HUES64 (cell line): ENCODE data around the gene OCIAD1. TPM values are rescaled to one million over a fixed set of nuclear protein-coding genes. Genes with fewer than 3 reads are reported as not detected.

ENCODE experiments used
- H3K27ac ChIP-seq: 2 replicates; pipeline ENCODE4 v1.7.0; 2013; ENCODE audit warnings: low read depth, low read length, inconsistent platforms
- H3K27me3 ChIP-seq: 2 replicates; pipeline ENCODE4 v1.6.1; 2013; ENCODE audit warnings: mild to moderate bottlenecking, low read length; ENCODE audit not compliant: insufficient read depth
- H3K36me3 ChIP-seq: 2 replicates; pipeline ENCODE4 v1.6.1; 2013; ENCODE audit warnings: mild to moderate bottlenecking, low read length; ENCODE audit not compliant: insufficient read depth
- H3K4me1 ChIP-seq: 2 replicates; pipeline ENCODE4 v1.6.1; 2013; ENCODE audit warnings: mild to moderate bottlenecking, low read length, moderate library complexity; ENCODE audit not compliant: insufficient read depth
- H3K4me3 ChIP-seq: 2 replicates; pipeline ENCODE4 v1.5.1; 2013; ENCODE audit warnings: mild to moderate bottlenecking, low read length, moderate library complexity
- H3K9ac ChIP-seq: 2 replicates; pipeline ENCODE4 v1.6.1; 2013; ENCODE audit warnings: mild to moderate bottlenecking, low read depth, low read length
- H3K9me3 ChIP-seq: 2 replicates; pipeline ENCODE4 v1.6.1; 2013; ENCODE audit warnings: low read depth, low read length; ENCODE audit not compliant: insufficient read depth
- WGBS: fragments of 150-250, 120-280 bp; methylation state at CpG from one replicate; pipeline ENCODE4 v1.1.7; 2013; ENCODE audit warnings: missing lambda C conversion rate; 5-methylcytosine and 5-hydroxymethylcytosine counted together
- polyA plus RNA-seq, 2 experiments: library from polyadenylated mRNA; stranded (reverse); fragments of 50-300 nt; gene quantifications; one replicate each; pipeline ENCODE4 v1.2.3, GENCODE V29; 2013

The OCIAD1 gene, protein sequence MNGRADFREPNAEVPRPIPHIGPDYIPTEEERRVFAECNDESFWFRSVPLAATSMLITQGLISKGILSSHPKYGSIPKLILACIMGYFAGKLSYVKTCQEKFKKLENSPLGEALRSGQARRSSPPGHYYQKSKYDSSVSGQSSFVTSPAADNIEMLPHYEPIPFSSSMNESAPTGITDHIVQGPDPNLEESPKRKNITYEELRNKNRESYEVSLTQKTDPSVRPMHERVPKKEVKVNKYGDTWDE
- 119 TPM for polyA plus RNA-seq (2013, experiment 1 of 2)
- 126 TPM for polyA plus RNA-seq (2013, experiment 2 of 2)

DNA sequence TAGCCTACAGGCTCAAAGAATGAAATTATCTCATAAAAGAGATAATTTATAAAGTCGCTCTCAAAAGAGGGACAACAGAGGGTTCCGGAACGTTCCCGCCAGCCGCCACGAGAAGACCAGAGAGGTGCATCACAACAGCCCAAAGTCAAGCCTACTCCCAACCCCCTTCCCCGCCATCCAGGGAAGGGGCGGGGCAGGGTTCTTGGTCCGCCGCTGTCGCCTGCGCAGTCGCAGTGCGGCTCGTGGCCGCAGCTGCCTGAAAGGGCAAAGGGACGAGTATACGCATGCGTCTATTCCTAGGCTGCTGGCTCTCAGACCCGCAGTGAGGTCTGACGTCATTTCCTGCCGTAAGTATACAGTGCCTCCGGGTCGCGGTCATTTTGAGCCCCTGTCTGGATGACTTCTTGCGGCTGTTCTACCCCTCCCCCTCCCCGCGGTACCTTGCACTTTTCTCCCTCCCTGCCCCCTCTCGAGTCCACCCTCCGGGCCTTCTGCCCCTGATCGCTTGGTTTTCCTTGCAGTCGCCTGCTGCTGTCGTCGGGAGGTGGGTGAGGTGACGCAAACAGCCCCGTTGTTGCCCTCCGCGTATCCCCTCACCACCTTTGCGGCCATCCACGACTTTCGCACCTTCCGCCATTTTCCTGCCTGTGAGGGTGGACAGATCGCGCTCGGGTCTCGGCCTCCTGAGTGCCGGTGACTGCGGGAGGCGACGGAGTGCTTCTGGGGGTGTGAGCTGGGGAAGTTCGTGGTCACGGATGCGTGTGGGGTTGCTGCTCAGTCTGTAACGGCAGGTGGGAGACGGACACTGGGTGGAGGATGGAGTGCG is at the start of gene OCIAD1:
TSS of gene OCIAD1 (plus strand) at position 383 of the 826 bp plus-strand sequence. CDS start 1,537 bp downstream, outside the sequence.
- Histone ChIP-seq H3K9ac (peak within 1 kb of the TSS; percentile 97), H3K27me3 (no peaks in the 10 kb centered on the region), H3K36me3 (peaks cover 36% of the 10 kb centered on the region), H3K4me3 (peak within 1 kb of the TSS; percentile 93), H3K9me3 (no peaks in the 10 kb centered on the region), H3K27ac (peak within 1 kb of the TSS; percentile 99), H3K4me1 (peaks cover 13% of the 10 kb centered on the region)
- WGBS: under 1% methylated on average over 56 of the region's 56 CpGs

DNA sequence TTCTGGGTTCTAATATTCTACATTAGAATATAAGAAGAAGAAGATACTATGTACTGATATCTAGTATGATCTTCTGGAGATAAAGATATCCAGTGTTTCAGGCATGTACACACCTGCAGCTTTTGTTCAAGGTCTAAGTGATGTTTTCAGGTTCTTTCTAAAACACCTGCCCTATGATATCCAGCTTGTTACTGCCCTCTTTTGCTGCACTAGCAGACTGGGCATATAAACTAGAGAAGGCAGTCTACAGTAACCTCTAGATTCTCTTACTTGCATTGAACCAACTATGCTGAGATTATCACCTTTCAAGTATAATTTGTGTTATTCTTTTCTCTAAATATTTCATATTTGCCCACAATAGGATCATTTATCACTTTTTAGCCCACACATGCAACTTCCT is 48.9 kb upstream of the OCIAD1 start:
- Histone ChIP-seq H3K27ac (no peak overlapping the region), H3K27me3 (no peaks in the 10 kb centered on the region), H3K36me3 (no peaks in the 10 kb centered on the region), H3K4me3 (no peak overlapping the region), H3K9me3 (no peaks in the 10 kb centered on the region), H3K9ac (no peak overlapping the region), H3K4me1 (peaks cover 22% of the 10 kb centered on the region)

DNA sequence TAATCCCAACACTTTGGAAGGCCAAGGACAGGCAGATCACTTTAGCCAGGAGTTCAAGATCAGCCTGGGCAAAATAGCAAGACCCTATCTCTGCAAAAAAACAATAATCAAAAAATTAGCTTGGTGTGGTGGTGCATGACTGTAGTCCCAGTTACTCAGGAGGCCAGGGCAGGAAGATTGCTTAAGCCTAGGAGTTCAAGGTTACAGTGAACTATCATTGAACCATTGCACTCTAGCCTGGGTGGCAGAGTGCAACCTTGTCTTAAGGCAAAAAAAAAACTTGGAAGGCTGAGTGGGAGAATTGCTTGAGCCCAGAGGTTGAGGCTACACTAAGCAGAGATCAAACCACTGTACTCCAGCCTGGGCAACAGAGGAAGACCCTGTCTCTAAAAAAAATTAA is 45.6 kb upstream of the OCIAD1 start:
- Histone ChIP-seq H3K9ac (no peak overlapping the region), H3K27me3 (no peaks in the 10 kb centered on the region), H3K9me3 (no peaks in the 10 kb centered on the region), H3K4me3 (no peak overlapping the region), H3K36me3 (no peaks in the 10 kb centered on the region), H3K4me1 (peaks cover 10% of the 10 kb centered on the region; the same call in 1 of the 2 replicates), H3K27ac (no peak overlapping the region)

DNA sequence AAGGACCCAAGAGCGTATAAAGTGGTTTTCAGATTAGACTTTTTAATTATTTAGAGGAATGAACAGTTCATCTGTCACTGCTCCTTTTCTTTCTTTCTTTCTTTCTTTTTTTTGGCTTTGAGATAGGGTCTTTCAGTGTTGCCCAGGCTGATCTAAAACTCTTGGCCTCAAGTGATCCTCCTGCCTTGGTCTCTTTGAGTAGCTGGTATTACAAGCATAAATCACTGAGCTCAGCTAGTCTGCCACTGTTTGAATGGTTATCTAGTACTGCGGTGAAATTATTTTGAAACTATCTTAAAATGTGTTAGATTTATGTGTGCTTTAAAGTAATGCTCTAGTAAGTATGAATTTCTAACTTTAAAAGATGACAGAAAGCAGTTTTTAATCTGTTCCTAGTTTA is 44.3 kb upstream of the OCIAD1 start:
- 100% methylated on average over 1 of the region's 2 CpGs for WGBS
- Histone ChIP-seq H3K9ac (no peak overlapping the region), H3K27ac (no peak overlapping the region), H3K36me3 (no peaks in the 10 kb centered on the region), H3K4me1 (peaks cover 5% of the 10 kb centered on the region; the same call in 1 of the 2 replicates), H3K9me3 (no peaks in the 10 kb centered on the region), H3K27me3 (no peaks in the 10 kb centered on the region), H3K4me3 (no peak overlapping the region)

DNA sequence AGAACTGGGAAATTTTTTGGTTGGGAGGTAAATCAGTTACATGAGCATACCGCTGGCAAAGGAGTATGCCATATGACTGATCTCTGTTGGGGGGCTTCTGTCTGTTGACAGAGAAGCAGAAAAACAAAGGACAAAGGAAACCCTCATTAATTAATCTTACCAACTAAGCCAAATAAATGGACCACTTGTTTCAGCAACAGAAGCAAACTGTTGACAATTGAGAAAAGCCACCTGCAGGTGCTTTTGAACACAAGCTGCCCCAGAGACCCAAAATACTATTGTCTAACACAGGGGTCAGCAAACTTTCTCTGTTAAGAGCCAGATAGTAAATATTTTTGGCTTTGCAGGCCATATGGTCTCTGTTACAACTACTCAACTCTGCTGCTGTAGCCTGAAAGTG is 43.8 kb upstream of the OCIAD1 start:
- no peak overlapping the region for H3K27ac ChIP-seq
- no peak overlapping the region for H3K9ac ChIP-seq
- H3K4me3 ChIP-seq: no peak overlapping the region
- no peaks in the 10 kb centered on the region for H3K27me3 ChIP-seq
- WGBS: 80% methylated on average over 1 of the region's 1 CpG
- H3K36me3 ChIP-seq: no peaks in the 10 kb centered on the region
- H3K9me3 ChIP-seq: no peaks in the 10 kb centered on the region
- peaks cover 4% of the 10 kb centered on the region; the same call in 1 of the 2 replicates for H3K4me1 ChIP-seq

DNA sequence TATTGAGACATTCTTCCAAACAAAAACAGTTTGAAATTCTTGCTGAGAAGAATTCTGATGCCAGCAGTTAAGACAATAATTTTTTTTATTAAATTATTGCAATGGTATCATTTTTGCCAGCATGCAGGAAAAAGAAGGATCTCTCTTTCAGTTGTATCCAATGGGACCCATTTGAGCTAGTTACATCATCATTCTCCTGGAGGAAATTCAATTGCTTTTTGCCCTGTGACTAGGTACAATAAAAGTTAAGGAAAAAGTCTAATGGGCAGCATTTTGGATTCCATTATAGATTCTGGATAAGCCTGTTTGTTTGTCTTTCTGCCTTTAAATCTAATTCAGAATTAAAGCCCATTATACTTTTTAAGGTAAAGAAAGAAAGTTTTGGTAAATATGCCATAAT is 40.3 kb upstream of the OCIAD1 start:
- no peak overlapping the region for H3K4me3 ChIP-seq
- H3K9me3 ChIP-seq: no peaks in the 10 kb centered on the region
- no peak overlapping the region for H3K27ac ChIP-seq
- H3K27me3 ChIP-seq: no peaks in the 10 kb centered on the region
- peaks cover 4% of the 10 kb centered on the region; the same call in 1 of the 2 replicates for H3K4me1 ChIP-seq
- no peaks in the 10 kb centered on the region for H3K36me3 ChIP-seq
- H3K9ac ChIP-seq: no peak overlapping the region

DNA sequence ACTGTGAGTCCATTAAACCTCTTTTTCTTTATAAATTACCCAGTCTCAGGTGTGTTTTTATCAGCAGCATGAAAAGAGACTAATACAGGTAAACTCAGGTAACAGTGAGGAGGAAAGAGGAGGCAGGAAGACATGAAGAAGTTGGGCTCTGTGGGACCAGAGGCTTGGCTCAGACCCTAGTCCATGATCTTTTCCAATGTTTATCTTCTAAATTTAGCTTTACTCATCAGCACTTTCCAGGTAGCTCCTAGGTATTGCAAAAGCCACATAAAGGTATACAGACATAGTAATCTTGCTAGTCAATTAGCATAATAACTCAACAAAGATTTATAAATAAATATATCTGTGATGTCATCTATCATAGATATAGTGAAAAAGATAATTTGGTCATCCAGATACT is 39.6 kb upstream of the OCIAD1 start:
- Histone ChIP-seq H3K27me3 (no peaks in the 10 kb centered on the region), H3K4me1 (peaks cover 7% of the 10 kb centered on the region), H3K4me3 (no peak overlapping the region), H3K27ac (no peak overlapping the region), H3K9ac (no peak overlapping the region), H3K36me3 (no peaks in the 10 kb centered on the region), H3K9me3 (no peaks in the 10 kb centered on the region)

DNA sequence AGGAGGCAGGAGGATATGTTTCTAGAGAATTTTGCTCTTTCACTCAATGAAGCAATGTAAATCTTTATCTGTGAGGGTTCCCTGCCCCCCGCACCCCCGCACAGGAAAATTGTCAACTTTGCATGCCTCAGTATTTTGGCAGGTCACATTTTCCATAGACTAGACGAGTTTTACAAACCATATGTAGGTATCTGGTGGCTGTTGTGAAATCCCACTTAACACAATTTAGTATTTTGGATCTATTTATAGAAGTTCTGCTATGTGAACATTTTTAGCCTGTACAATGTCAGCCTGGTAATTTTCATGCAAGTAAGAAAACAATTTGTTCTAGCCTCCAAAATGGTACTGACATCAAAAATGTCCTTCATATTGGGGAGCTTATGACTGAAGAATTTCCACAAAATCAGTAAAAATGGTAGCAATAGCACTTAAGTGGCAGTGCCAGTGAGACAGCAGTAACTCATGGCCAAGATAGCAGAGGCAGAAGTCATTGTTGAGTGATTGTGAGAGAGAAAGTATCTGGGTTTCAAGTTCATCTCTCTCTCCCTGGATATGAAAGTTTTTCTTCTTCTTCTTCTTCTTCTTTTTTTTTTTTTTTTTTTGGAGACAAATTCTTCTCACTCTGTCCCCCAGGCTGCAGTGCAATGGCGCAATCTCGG is 38.4 kb upstream of the OCIAD1 start:
- Histone ChIP-seq H3K36me3 (no peaks in the 10 kb centered on the region), H3K4me1 (peaks cover 5% of the 10 kb centered on the region; the same call in 1 of the 2 replicates), H3K9ac (no peak overlapping the region), H3K27me3 (no peaks in the 10 kb centered on the region), H3K4me3 (no peak overlapping the region), H3K27ac (no peak overlapping the region), H3K9me3 (no peaks in the 10 kb centered on the region)
- 98% methylated on average over 5 of the region's 5 CpGs for WGBS

DNA sequence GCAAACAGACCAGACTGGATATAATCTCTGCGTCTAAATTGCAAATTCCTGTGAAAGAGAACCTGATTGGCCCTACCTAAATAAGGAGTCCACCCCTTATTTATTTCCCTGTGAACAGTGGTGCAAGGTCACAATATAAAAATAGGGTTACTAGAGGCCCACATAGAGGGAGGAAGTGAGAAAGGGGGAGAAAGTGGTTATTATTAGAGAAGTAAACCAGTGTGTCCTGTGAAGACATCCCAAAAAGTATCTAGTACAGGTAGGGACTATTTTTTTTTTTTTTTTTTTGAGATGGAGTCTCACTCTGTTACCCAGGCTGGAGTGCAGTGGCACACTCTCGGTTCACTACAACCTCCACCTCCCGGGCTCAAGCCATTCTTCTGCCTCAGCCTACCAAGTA is 35.8 kb upstream of the OCIAD1 start:
- no peaks in the 10 kb centered on the region for H3K36me3 ChIP-seq
- H3K27ac ChIP-seq: no peak overlapping the region
- no peak overlapping the region for H3K4me3 ChIP-seq
- no peaks in the 10 kb centered on the region for H3K27me3 ChIP-seq
- 93% methylated on average over 3 of the region's 3 CpGs for WGBS
- no peak overlapping the region for H3K9ac ChIP-seq
- peaks cover 13% of the 10 kb centered on the region for H3K4me1 ChIP-seq
- H3K9me3 ChIP-seq: no peaks in the 10 kb centered on the region

DNA sequence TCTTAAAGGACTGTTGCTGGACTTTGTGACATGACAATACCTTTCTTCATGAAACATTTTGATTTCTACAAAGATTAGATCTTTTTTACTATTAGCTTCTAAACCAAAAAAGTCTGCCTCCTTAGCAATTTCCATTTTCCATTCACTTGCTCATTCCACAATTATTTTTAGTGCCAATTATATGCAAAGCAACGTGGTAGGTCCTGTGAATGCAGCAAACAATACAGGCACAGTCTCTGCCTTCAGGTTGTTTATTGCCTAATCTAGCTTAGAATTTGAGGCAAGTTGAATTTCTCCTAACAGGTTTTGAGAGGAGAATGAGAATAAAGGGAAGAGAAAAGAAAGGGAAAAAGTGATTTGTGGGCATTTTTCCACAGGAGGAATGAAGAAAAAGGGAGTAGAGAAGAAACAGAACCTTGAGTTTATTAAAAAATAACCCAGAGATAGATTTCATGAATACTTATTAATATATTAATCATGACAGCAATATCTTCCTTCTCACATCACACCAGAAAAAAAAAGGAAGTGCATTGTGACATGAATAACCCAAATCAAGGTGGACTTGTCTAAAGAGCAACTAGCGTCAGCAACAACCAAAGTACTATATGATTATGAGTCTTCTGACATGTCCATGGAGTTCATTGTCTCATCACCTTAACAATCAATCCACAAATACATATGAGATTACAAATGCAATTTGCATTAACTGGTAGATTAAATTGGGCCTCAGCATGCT is 34.5 kb upstream of the OCIAD1 start:
- H3K27me3 ChIP-seq: no peaks in the 10 kb centered on the region
- no peaks in the 10 kb centered on the region for H3K9me3 ChIP-seq
- 92% methylated on average over 2 of the region's 2 CpGs for WGBS
- peaks cover 13% of the 10 kb centered on the region for H3K4me1 ChIP-seq
- H3K9ac ChIP-seq: no peak overlapping the region
- H3K36me3 ChIP-seq: no peaks in the 10 kb centered on the region
- H3K4me3 ChIP-seq: no peak overlapping the region
- no peak overlapping the region for H3K27ac ChIP-seq
